ENCODE data around the gene PRDM16. TPM values are rescaled to one million over a fixed set of nuclear protein-coding genes. Genes with fewer than 3 reads are reported as not detected.

Gene PRDM16
- total RNA-seq, 1 experiment from 2014 or later: 22.3 TPM

- intact Hi-C loops (cut with micrococcal nuclease; ENCODE audit: unreplicated experiment) (no loop called here), in situ Hi-C loops (cut with HindIII; ENCODE audit: low pct_unique_long_range_greater_than_20kb, low sequenced_read_pairs) (no loop called here)
- no peaks in the 10 kb centered on the region for H3K27me3 ChIP-seq (ENCODE audit: control insufficient read depth, insufficient read depth, low read length)
- POLR2A ChIA-PET: no interaction called here
- CTCF ChIA-PET: no interaction called here
- no TSS peak for BruUV-seq (replicated peaks)
- no peak for ATAC-seq
- TF ChIP-seq SIN3A (IDR thresholded peaks at IDR 0.05; ENCODE audit: borderline replicate concordance, insufficient read depth, low read depth, low read length) (no peak), REST (IDR thresholded peaks at IDR 0.05; ENCODE audit: insufficient read depth in 1 of 2, low read depth in 2 of 2, low read length in 1 of 2) (no peak), POLR2AphosphoS5 (IDR thresholded peaks at IDR 0.05; ENCODE audit: low read depth, low read length) (no peak), TCF7L2 (IDR thresholded peaks at IDR 0.05; ENCODE audit: low read depth, low read length) (no peak), CTCF (IDR thresholded peaks at IDR 0.05) (no peak)
- no peaks in the 10 kb centered on the region for H3K9me3 ChIP-seq (ENCODE audit: control insufficient read depth, insufficient read depth, low read depth, low read length)
- no peak overlapping the region for H3K27ac ChIP-seq (ENCODE audit: low read length)
- H3K4me3 ChIP-seq (ENCODE audit: low read depth in 2 of 2, low read length in 2 of 2): no peak overlapping the region
- no peaks in the 10 kb centered on the region for H3K36me3 ChIP-seq (ENCODE audit: control insufficient read depth, insufficient read depth, low read length)
- DNase-seq (ENCODE audit: low read depth, low spot score): no peak
- peaks cover 21% of the 10 kb centered on the region for H3K4me1 ChIP-seq (ENCODE audit: control insufficient read depth, insufficient read depth, low read length)
These were observed 59.6 kb downstream of the PRDM16 start for GRCh38 chr1:3128431-3129132.

- Histone ChIP-seq H3K36me3 (ENCODE audit: control insufficient read depth, insufficient read depth, low read length) (no peaks in the 10 kb centered on the region), H3K9me3 (ENCODE audit: control insufficient read depth, insufficient read depth, low read depth, low read length) (no peaks in the 10 kb centered on the region), H3K27me3 (ENCODE audit: control insufficient read depth, insufficient read depth, low read length) (no peaks in the 10 kb centered on the region), H3K4me3 (ENCODE audit: low read depth in 2 of 2, low read length in 2 of 2) (no peak overlapping the region), H3K27ac (ENCODE audit: low read length) (no peak overlapping the region), H3K4me1 (ENCODE audit: control insufficient read depth, insufficient read depth, low read length) (peaks cover 24% of the 10 kb centered on the region)
- in situ Hi-C loops (cut with HindIII; ENCODE audit: low pct_unique_long_range_greater_than_20kb, low sequenced_read_pairs) (no loop called here), intact Hi-C loops (cut with micrococcal nuclease; ENCODE audit: unreplicated experiment) (no loop called here)
- POLR2A ChIA-PET: no interaction called here
- no TSS peak for BruUV-seq (replicated peaks)
- CTCF ChIA-PET: no interaction called here
- ATAC-seq (no peak), DNase-seq (ENCODE audit: low read depth, low spot score) (no peak)
- TF ChIP-seq REST (IDR thresholded peaks at IDR 0.05; ENCODE audit: insufficient read depth in 1 of 2, low read depth in 2 of 2, low read length in 1 of 2): no peak
- no peak for TF ChIP-seq SIN3A (IDR thresholded peaks at IDR 0.05; ENCODE audit: borderline replicate concordance, insufficient read depth, low read depth, low read length)
- TF ChIP-seq TCF7L2 (IDR thresholded peaks at IDR 0.05; ENCODE audit: low read depth, low read length): no peak
- no peak for TF ChIP-seq POLR2AphosphoS5 (IDR thresholded peaks at IDR 0.05; ENCODE audit: low read depth, low read length)
- TF ChIP-seq CTCF (IDR thresholded peaks at IDR 0.05): no peak
These were observed 60.1 kb downstream of the PRDM16 start for GRCh38 chr1:3129133-3129490.
